HG02588 (cell line): ENCODE results near the gene TCF7L1.
"Not testable (repeated sequence)": the region's sequence is repeated elsewhere in the genome, so short reads cannot be mapped to it uniquely, and the experiment has no call there.

Source experiments
- ATAC-seq: cut with Tn5 transposase; IDR thresholded peaks from one replicate; pipeline ENCODE4 v1.9.1; 2021; ENCODE audit warnings: mild to moderate bottlenecking, moderate library complexity; ENCODE audit not compliant: unreplicated experiment

The TCF7L1 gene, protein sequence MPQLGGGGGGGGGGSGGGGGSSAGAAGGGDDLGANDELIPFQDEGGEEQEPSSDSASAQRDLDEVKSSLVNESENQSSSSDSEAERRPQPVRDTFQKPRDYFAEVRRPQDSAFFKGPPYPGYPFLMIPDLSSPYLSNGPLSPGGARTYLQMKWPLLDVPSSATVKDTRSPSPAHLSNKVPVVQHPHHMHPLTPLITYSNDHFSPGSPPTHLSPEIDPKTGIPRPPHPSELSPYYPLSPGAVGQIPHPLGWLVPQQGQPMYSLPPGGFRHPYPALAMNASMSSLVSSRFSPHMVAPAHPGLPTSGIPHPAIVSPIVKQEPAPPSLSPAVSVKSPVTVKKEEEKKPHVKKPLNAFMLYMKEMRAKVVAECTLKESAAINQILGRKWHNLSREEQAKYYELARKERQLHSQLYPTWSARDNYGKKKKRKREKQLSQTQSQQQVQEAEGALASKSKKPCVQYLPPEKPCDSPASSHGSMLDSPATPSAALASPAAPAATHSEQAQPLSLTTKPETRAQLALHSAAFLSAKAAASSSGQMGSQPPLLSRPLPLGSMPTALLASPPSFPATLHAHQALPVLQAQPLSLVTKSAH

DNA sequence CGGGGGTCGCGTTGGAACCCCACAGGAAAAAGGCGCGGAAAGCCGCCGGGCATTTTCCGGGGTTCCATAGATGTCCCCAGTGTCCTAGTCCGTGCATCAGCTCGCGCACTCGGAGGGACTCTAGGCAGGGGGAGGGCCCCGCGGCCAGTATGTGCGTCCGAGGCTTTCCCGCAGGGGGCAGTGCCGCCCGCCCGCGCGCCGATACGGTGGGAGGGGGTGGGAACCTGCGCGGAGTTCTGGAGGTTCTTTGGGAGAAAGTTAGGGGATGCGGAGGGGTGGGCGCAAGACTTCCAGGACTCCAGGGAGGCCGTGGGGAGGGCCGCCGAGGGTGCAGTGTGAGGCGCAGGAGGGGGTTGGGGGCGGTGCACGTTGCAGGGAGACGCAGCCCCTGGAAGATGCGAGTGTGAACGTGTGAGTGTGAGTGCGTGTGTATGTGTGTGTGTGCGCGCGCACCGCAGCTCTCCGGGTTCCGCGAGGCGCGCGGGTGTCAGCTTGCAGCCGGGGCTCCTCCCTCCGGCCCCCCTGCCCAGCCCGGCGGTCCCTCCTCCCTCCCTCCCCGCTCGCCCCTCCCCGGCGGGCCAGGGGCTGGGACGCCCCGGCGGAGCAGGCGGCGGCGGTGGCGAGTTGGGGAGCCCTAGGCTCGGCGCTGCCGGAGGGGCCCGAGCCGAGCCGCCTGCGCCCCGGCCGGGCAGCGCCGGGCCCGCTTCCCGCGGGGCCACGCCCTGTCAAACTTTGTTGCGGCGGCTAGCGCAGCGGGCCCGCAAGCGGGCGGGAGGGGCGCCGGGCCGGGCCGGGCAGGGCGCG is at the start of gene TCF7L1:
TCF7L1 (plus strand) TSS at position 559 of the 804 bp plus-strand sequence. CDS start 293 bp downstream, outside the sequence.
- ATAC-seq = no peak

DNA sequence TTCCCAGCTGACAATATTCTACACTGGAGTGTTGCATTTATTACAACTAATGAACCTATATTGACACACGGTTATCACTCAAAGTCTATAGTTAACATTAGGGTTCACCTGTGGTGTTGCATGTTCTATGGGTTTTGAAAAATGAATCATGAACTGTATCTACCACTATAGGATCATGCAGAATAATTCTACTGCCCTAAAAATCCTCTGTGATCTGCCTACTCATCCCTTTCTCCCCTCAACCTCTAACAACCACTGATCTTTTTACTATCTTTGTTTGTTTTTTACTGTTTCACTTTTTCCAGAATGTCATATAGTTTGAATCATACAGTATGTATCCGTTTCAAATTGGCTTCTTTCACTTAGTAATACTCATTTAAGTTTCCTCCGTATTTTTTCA is 47.6 kb upstream of the TCF7L1 start:
- no peak for ATAC-seq

DNA sequence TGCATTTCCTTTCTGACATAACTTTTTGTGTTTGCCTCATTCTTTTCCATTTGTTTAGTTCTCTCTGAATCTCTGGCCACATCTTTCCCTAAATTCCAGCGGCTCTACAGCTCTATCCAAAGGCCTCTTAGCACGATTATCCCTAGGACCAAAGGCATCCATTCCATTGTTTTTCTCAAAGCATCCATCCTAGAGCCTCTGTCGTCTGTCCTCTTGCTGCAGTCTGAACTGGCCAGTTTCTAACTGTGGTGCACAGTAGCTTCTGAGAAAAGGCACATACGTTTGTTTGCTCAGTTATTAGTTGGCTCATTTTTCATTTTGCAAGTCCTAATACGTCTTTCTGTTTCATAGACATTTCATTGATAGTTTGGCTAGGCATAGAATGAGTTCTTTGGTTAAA is 45.7 kb upstream of the TCF7L1 start:
- ATAC-seq = no peak

DNA sequence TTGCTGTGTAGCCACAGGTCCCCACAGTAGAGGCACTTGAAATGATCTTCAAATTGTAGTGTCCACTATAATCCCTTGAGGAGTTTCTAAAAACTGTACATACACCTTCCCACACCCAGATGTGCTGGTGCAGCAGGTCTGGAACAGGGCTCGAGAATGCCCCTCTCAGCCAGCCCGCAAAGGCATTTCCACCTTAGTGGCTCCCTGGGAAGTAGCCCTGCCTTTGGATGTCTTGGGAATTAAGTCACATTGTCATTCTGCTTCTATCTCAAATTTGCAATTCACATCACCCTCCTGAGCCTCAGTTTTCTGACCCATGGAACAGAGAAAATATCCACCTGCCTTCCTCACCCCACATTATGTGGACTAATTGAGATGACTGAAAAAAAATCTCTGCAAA is 44.3 kb upstream of the TCF7L1 start:
- ATAC-seq = no peak

DNA sequence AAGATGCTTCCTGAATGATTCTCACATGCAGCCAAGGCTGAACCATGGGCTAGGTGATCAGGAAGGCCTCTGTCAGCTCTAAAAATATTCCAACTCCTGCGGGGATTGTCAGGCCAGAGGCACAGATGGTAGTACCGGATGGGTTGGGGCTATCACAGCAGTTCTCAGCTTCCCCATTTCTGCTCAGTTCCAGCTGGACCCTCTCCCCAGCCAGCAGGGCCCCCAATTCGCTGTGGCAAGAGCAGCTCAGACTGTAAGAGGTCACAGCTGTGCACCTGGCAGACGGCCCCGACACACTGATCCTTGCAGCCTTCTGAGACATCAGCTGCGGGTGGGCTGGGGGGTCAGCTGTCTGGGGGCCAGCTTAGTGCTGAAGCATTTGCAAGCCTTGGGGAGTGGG is 43.6 kb upstream of the TCF7L1 start:
- no peak for ATAC-seq

DNA sequence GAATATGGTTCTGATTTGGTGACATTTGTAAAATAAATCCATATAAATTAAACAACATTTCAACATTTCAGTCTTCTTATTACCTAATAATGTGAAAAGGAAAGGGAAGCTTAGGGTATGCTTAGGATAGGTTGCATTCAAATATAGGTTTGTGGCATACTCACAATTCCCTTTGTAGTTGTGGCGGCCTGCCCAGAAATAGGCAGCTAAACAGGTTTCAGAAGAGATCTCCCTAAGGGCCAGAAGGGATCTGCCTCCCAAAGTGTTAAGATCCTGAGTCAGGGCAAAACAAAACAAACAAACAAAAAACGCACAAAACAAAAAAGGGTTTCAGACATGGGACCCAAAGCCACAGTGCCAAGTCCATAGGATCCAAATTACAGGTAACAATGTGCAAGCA is 41.4 kb upstream of the TCF7L1 start:
- no peak for ATAC-seq

DNA sequence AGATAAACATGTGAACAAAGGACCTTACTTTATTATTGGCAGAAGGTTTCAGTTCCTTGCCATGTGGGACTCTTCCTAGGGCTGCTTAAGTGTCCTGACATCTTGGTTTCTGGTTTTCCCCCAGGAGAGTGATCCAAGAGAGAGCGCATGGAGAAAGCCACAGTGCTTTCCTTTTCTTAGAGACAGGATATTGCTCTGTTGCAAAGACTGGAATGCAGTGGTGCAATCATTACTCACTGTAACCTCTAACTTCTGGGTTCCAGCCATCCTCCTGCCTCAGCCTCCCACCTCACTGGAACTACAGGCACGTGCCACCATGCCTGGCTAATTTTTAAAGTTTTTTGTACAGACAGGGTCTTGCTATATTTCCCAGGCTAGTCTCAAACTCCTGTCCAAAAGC is 38.1 kb upstream of the TCF7L1 start:
- no peak for ATAC-seq

DNA sequence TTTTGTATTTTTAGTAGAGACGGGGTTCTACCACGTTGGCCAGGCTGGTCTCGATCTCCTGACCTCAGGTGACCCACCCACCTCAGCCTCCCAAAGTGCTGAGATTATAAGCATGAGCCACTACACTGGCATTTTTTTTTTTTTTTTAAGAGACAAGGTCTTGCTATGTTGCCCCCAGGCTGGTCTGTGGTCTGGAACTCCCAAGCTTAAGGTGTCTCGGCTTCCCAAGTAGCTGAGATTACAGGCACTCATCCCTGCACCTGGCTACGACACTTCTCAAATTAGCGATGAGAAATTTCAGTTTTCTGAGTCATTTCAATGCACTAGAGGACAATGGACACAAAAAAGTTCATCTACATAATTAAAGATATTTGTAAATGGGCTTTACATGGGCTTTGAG is 36.6 kb upstream of the TCF7L1 start:
- ATAC-seq = no peak

DNA sequence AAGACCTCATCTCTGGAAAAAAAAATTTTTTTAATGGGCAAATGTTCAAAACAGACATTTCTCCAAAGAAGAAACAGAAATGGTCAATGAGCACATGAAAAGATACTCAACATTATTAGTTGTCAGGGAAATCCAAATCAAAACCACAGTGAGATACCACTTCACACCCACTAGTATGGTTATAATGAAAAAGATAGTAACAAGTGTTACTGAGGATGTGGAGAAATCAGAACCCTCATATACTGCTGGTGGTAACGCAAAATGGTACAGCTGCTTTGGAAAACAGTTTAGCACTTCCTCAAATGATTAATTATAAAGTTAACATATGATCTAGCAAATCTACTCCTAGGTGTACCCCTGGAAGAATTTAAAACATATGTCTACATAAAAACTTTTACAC is 29.0 kb upstream of the TCF7L1 start:
- ATAC-seq = no peak

DNA sequence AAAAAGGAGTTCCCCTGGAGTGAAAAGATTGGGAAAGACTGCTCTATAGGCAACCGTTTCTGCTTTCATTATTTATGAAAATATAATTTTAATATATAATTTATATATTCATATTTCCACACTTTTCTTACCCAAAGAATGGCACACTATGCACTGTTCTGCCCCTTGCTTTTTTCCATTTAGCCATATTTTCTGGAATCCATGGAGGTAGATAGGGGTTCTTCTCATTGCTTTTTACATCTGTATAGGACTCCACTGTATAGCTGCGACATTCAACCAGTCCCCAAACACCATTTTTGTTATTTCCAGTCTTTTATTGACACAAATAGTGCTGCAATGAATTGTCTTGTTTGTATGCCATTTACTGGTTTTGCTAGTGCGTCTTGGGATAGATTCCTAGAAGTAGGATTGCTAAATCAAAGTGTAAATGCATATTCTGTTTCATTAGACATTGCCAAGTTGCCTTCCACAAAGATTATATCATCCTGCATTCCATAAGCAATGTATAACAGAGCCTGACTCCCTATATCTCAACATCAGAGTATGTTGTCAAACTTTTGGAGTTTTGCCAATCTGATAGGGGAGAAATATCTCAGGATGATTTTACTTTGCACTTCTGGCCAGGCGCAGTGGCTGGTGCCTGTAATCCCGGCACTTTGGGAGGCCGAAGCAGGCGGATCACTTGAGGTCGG is 26.6 kb upstream of the TCF7L1 start:
- ATAC-seq = no peak

DNA sequence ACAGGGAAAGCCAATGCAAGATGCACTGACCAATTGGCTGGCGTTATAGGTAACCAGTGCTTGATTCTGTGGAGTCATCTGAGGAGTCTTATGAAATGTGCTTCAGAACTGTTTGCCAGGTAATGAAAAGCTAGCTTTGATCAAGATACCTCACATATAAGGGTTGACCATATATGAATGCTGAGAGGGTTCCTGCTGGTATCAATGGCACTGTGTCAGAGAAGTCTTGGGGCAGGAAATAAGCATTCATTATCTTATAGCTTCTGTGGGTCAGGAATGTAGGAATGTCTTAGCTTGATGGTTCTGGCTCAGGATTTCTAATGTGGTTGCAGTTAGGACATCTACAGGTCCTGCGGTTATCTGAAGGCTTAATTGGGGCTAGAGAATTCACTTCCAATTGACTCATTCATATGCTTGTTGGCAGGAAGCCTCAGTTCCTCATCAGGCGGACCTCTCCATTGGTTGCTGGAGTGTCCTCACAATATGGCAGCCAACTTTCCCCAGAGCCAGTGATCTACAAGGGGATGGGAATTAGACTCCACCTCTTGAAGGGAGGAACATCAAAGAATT is 22.1 kb upstream of the TCF7L1 start:
- ATAC-seq = no peak

DNA sequence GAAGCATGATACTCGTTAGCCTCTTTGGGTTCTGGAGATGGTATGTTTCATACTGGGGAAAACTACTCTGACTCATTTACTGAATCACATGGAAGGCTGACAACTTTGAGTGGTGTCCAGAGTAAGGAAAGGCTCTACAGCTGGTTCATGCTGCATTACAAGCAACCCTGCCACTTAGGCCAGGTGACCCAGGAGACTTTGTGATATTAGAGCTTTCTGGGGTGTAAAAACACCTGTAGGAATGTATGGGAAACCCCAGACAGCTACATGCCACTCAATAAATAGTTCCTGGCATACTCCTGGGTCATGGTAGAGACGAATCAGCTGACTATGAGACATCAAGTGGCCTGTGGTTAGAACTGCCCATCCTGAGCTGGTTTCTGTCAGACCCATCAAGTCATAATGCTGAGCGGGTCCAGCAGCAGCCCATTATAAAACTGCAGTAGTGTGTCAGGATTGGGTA is 21.3 kb upstream of the TCF7L1 start:
- no peak for ATAC-seq

DNA sequence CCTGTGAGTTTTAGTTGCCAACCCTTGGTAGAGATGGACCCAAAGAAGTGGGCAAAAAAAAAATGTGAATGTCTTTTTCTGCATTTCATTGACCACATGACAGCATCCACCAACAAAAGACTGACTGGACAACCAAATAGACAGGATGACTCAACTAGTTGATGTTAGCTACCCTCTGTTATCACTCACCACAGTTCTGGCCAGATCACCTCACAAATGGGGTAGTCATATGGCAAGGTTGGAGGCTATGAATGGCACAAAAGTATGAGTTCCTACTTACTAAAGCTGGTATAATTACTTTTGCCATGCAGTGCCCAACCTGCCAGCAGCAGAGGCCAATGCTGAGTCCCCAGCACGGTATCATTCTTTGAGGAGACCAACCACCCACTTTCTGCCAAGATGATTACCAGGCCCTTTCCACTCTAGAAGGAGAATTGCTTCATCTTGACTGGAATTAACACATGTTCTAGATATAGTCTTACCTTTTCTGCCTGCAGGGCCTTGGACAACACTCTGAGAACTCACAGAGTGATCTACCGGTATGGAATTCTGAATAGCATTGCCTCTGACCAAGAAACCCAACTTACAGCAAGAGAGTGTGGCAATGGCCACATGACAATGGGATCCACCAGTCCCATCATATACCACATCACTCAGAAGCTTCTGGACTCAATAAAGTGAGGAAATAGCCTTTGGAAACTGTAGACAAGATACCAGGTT is 20.1 kb upstream of the TCF7L1 start:
- ATAC-seq = no peak

DNA sequence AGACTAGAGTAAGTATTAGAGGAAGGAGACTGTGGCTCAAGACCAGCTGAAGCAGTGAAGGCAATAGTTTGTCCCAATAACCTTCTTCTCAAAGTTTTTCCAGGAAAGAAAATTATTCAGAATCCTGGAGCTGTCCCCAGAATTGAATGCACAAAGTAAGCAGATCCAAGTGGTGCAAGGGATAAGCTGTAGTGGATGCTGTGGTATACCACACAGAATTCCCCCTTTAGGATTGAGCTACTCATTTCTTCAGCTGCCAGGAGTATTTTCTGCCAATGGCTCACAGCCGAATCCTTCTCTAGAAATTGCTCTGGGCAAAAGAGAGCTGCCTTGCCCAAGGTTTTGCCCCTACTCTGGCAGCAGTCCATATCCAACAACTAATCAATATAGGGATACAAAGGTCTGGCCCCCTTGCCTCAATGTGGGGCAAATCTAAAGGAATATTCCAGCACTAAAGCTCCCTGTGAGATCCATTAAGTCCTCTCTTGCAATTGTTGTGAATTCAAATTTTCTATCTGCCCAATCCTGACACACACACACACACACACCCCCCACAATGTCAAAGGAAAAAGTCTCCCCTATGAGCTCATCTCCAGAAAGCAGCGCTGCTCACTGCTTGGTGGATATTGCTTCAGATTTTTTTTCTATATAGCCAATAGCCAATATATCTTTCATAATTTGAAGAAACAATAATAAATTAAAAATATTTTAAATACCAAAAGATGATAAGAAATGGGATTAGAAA is 18.4 kb upstream of the TCF7L1 start:
- ATAC-seq = no peak

DNA sequence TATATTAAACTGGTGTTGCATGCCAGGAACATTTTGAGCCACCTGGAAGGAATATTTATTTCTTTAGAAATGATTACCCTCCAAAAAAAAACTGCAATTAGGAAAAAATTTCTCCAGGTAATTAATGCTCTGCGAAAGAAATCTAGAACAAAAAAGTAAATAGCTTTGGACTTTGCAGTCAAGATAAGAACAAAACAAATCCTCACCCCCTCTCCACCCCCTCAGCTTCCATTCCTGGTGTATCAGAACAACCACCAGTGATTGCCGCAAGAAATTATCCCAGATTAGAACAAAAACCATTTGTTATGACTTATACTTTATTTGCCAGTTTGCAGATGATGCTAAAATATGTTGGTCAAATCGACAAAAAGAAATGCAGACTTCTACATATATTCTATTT is 17.0 kb upstream of the TCF7L1 start:
- ATAC-seq = no peak

DNA sequence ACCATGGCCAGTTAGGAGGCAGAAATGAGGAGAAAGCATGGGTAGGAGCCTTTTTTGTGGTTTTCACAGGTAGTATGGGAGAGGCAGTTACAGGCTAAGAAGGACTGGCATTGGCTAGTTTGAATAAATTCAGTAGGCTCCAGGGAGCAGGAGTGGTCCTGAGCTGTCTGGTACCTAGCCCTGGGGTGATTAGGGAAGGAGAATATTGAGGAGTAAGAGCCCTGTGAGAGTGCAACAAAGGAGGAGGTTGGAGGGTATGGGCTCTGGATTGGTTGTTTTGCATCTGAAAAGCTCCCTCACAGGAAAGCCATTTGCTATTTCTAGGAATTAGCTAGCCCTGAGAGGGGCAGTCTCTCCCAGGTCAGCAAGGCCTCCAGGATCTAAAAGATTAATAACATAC is 13.3 kb upstream of the TCF7L1 start:
- no peak for ATAC-seq

DNA sequence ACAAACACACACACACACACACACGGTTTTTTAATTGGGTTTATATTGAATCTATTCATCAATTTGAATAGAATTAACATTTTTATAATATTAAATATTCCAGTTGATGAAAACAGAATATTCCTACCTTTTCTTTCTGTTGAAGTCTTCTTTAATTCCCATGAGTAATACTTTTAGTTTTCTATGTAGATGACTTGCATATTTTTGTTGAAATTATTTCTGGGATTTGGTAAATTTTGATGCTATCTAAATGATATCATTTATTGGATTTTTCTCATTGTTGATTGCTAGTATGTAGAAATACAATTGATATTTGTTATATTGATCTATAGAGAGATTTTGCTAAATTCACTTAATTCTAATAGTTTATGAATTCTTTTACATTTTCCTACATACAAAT is 12.8 kb upstream of the TCF7L1 start:
- ATAC-seq = no peak

DNA sequence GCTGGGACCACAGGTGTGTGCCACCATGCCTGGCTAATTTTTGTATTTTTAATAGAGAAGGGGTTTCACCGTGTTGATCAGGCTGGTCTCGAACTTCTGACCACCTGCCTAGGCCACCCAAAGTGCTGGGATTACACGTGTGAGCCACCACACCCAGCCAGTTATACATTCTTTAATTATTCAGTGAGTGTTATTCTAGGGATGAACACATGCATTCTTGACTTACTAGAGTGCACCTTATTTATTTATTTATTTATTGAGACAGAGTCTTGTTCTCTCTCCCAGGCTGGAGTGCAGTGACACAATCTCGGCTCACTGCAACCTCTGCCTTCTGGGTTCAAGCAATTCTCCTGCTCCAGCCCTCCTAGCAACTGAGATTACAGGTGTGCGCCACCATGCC is 6.7 kb upstream of the TCF7L1 start:
- ATAC-seq = not testable (repeated sequence)

DNA sequence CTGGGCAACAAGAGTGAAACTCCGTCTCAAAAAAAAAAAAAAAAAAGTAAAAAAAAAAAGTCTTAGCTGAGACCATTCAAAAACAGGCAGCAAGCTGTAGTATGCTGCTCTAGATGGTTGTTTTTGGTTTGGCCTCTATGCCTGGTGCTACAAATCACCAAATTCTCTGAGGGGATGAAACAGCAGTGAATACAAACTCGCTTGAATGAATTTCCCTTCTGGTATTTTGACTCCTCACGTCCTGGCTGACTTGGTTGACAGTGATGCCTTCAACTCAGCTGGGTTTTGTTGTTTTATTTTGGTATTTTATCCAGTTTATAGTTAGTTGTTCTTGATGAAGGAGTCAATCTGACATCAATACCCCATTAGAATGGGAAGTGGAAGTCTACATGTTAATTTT is 3.3 kb upstream of the TCF7L1 start:
- ATAC-seq = no peak

DNA sequence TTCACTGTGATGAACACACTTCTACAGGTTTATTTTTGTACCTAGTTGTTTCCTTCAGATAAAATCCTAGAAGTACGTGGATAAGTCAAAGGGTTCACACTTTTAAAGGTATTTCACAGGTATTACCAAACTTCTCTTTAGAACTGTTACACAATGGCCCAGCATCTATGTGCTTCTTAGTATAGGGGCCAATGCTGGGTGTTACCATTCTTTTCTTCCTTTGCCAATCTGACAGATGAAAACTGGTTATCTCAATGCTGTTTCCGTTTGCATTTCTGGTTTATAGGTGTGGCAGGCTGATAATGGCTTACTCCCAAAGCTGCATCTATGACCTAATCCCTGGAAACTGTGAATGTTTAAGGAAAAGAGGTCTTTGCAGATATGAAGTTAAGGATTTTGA is 2.8 kb upstream of the TCF7L1 start:
- ATAC-seq = no peak
